Measurements from ENCODE around the gene SRCAP.

DNA sequence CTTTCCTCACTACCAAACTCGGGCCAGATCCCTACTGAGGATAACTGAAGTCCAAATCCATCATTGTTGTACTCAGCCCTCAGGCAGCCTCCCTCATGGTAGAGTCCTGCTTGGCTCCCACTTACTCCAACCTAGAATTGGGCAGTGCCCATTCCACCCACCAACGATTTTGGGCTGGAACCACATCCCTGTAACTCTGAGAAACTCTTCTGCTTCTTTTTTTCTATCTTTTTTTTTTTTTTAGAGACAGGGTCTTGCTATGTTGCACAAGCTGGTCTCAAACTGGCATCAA lies 47.0 kb upstream of the SRCAP start:
- TF ChIP-seq POLR2A (IDR thresholded peaks at IDR 0.05; ENCODE audit: low read length), result no peak
- TF ChIP-seq GATA1 (IDR thresholded peaks at IDR 0.05; ENCODE audit: low read depth, low read length), result no peak

Data from erythroblast (primary cell).